K562 treated with DMSO at 1 percent for 24 hours (cell line): ENCODE results near the gene ZNF326. TPM values are rescaled to one million over a fixed set of nuclear protein-coding genes. Genes with fewer than 3 reads are reported as not detected.

Source experiments
- total RNA-seq: library from RNA; unstranded; fragments of 300-600 nt; gene quantifications from 2 replicates; pipeline ENCODE4 v1.2.3, GENCODE V29; 2022; ENCODE audit warnings: low read depth; ENCODE audit not compliant: insufficient read depth

ZNF326 gene, protein sequence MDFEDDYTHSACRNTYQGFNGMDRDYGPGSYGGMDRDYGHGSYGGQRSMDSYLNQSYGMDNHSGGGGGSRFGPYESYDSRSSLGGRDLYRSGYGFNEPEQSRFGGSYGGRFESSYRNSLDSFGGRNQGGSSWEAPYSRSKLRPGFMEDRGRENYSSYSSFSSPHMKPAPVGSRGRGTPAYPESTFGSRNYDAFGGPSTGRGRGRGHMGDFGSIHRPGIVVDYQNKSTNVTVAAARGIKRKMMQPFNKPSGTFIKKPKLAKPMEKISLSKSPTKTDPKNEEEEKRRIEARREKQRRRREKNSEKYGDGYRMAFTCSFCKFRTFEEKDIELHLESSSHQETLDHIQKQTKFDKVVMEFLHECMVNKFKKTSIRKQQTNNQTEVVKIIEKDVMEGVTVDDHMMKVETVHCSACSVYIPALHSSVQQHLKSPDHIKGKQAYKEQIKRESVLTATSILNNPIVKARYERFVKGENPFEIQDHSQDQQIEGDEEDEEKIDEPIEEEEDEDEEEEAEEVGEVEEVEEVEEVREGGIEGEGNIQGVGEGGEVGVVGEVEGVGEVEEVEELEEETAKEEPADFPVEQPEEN
- 10.4 and 13.3 TPM in 2 replicates for total RNA-seq

DNA sequence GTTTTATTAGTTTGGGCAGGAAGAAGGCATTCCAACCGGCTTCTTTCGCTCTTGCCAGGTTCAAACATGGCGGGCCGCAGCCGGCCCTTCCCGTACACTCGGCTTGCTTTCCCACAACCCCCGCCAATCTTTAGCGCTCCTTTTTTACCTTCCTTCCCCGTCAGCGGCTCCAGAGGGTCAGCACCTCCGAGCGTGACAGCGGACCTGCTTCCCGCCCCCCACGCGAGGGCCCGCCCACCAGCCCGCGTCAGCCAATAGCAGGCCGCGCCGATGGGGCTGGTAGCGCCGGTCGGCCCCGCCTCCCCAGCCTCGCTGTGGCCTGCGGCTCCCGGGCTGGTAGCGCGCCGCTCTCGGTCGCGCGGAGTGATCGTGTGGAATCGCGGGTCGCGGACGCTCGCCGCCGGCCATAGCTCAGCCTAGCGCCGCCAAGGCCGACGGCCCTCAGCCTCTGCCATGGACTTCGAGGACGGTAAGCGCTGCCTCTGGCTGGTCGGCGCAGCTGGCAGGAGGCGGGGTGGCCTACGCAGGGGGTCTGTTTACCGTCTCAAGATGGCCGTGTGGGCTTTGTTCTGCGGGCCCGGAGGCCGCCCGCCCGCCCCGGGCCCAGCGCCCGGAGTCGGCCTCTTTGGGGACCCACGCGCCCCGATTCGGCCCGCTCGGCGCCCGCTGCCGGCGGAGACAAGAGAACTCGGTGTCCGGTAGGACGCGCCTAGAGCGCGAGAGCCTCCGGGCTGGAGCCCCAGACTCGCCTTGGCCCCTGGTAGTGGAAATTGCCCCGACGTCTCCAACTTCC is at the start of gene ZNF326:
ZNF326 (plus strand) TSS at position 306 of the 793 bp plus-strand sequence; CDS start at position 454, 148 bp downstream.

Other genes with a start within 250 kb of the ZNF326 start
- gene LRRC8D, start 174.1 kb upstream of the ZNF326 start, total RNA-seq = 22.2 and 26.5 TPM in 2 replicates